ENCODE data around the gene CATSPER1.

DNA sequence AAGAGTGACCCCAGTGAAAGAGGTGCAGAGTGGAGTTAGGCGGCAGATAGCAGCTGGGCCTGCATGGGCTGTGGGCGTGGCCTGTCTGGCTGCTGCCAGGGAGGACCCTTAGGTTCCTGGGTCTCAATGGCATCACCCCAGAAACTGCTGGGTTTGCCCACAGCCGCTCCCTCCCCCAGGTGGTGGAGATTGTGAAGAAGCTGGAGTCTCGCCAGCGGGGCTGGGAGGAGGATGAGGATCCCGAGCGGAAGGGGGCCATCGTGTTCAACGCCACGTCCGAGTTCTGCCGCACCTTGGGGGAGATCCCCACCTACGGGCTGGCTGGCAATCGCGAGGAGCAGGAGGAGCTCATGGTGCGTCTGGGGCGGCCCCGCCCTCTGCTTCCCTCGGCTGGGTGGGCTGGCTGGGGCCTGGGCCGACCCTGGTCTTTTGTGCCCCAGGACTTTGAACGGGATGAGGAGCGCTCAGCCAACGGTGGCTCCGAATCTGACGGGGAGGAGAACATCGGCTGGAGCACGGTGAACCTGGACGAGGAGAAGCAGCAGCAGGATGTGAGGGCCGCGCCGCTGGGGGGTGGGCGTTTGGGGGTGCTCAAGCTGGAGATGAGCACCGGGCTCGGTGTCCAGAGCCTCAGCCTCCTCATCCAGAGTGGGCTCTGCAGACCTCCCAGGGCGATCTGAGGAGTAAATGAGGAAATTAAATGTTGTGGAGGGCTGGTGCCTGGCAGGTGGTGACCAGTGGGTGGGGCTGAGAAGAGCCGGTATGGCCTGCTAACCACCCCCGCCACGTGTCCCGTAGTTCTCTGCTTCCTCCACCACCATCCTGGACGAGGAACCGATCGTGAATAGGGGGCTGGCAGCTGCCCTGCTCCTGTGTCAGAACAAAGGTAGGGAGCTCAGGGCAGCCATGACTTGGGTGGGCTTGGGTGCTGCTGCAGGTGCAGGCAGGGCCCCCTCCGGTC, 49.8 kb downstream of the CATSPER1 start:
- TF ChIP-seq POLR2A (IDR thresholded peaks at IDR 0.05) (no peak), POLR2AphosphoS5 (IDR thresholded peaks at IDR 0.05; ENCODE audit: insufficient read depth in 1 of 2, low read depth in 1 of 2) (no peak)
- TF ChIP-seq, protein P1, sequence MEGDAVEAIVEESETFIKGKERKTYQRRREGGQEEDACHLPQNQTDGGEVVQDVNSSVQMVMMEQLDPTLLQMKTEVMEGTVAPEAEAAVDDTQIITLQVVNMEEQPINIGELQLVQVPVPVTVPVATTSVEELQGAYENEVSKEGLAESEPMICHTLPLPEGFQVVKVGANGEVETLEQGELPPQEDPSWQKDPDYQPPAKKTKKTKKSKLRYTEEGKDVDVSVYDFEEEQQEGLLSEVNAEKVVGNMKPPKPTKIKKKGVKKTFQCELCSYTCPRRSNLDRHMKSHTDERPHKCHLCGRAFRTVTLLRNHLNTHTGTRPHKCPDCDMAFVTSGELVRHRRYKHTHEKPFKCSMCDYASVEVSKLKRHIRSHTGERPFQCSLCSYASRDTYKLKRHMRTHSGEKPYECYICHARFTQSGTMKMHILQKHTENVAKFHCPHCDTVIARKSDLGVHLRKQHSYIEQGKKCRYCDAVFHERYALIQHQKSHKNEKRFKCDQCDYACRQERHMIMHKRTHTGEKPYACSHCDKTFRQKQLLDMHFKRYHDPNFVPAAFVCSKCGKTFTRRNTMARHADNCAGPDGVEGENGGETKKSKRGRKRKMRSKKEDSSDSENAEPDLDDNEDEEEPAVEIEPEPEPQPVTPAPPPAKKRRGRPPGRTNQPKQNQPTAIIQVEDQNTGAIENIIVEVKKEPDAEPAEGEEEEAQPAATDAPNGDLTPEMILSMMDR (IDR thresholded peaks at IDR 0.05) = no peak

Data from vagina (tissue), 2 donors.